GM18498 (cell line): ENCODE data around the gene ADARB2.

Experiments used
- ATAC-seq: cut with Tn5 transposase; IDR thresholded peaks from one replicate; pipeline ENCODE4 v1.9.1; 2021; ENCODE audit warnings: mild to moderate bottlenecking, moderate library complexity; ENCODE audit not compliant: unreplicated experiment

ADARB2 gene

DNA sequence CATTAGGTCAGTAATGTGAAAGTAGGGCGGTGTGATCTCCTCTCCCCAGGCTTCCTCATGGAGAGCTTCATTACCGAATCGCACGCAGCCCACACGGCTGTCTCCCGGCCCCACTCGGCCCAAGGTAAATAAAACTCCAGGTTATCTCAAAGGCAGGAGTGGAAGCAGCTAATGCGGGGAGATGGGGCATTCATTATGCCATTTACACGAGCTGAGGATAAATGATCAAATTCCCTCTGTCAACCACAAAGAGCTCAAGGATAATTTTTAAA lies 93.5 kb downstream of the ADARB2 start:
- ATAC-seq: no peak

DNA sequence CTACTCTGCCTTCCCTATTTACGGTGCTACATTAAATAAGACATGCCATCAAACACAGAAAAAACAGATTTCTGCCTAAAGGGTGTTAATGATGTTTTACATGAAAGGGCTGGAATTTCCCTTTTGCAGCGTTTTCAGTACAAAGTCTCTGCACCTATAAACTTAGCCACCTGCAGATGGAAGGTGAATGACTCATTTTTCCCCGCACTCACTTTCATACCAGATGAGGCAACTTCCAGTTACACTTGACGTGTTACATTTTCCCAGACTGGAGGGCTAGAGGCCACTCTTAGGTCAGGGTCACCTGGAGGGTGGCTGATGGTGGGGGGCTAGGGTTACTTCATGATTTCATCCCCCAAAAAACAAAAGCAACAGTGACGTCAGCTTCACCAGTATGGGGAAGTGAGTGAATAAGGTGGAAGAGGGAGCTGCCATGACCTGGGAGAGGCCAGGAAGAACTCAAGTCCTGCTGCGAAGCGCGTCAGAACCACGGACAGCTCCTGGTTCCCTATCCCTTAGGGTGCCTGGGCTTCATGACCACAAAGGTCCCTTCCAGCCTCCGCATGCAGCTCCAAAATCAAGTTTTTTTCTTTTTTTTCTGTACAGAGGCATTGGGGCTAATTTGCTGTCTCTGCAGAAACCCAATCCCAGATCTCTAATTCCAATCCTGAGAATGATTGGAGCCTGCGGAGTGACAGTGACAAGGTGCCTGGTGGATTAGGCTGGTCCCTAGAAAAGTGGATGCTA lies 94.0 kb downstream of the ADARB2 start:
- no peak for ATAC-seq

DNA sequence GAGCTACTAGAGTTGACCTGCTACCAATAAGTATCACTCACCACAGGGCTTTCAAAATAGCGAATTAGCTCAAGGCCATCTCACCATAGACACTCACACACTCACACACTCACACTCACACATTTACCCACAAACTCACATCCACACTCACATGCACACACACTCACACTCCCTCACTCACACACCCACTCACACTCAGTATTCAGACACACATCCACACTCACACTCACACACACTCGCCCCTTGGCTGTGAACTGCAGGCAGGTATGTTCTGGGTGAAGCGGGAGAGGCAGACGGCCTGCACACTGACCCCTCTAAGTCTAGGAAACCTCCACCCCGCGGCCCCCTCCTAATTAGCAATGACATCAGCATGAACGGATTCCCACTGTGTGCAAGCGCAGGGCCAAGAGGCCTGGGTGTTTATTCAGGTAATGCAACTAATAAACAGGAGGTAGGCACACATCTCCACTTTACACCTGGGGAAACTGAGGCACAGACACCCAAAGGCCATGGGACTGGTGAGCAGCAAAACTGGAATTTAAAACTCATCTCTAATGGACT lies 94.6 kb downstream of the ADARB2 start:
- no peak for ATAC-seq

DNA sequence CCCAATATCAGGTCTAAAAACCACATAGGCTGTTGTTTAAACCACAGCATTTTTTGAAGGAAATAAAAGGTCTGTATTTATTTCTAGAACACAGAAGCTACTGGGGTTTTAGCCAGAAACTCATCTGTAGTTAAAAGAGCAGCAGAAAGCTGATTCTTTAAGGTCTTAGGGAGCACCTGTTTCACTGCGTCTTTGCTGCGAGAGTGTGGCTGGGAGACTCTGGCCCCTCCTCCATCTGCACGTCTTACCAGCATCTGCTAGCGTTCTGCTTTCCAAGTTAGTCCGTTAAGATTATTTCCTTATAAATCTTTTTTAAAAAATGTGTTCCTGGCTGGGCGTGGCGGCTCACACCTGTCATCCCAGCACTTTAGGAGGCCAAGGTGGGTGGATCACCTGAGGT lies 95.9 kb downstream of the ADARB2 start:
- no peak for ATAC-seq

DNA sequence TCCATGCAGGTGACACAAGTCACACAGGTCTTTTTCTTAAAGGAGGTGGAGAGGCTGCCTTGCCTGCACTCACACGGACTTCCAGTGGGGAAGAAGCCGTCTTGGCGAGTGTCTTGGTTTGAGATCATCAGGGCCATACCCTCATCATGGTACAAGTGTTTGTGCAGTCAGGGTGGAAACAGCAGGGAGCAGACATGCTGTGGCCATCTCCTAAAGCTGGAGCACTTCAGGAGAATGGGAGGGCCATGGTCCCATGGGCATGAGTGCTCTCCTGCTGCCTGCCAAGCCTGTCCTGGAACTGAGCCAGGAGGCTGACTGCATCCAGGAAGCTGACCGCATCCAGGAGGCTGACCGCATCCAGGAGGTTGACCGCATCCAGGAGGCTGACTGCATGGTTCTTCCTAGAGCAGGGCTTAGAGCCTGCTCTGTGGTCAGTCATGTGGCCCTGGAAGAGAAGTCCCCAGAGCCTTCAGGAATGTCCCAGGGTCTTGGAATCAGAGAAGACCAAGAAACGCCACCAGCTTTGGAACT lies 98.4 kb downstream of the ADARB2 start:
- ATAC-seq: no peak

DNA sequence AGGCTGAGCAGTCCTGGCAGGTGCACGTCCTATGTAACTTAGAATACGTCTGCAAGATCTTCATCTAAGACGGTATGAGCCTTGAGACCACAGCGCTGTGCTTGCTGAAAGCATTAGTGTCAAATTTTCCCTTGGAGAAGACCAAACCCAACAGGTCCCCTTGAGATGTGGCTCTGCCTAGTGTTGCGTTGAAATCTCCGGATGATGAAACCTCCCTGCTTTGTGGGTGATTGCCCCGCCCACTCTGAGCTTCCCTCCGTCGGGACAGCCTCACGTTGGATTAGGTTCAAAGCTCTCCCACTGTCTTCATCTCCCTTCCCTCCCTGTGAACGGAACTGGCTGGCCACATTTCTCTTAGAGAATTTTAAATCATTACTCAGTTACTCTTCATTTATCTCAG lies 102.0 kb downstream of the ADARB2 start:
- no peak for ATAC-seq

DNA sequence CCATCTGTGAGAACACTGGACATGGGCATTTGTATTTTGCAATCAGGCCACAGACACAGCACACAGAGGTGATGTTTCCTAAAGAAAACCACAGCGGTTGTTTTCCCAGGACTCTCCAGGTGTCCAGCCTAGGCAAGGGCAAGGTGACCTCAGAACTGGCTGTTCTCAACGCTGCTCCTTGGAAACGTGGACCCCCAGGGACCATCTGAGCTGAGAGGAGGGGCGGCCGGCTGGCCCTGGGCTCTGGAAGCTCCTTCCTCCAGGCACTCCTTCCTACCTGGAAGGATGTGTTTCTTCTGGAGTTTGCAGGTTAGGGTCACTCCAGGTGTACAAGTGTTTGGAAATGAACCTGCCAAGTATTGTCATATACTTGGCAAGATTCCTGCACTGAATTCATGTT lies 103.1 kb downstream of the ADARB2 start:
- ATAC-seq: no peak

DNA sequence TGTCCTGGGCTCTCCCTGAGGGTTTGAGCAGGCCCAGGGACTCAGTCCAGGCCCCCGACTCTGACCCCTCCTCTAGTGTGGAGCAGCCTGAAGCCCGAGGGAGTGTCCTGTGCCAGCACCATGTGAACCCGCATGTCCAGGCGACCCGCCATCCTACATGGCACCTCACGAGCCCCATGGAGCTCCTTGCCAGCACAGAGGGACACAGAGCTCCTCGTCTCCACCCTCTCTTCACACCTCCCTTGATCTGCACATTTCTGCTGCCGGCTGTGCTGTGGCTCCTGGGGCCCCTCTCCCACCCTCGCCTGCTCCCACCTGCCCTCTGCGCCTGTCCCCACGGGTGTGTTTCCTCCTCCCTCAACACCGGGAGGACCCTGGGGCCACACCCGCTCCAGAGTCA lies 103.5 kb downstream of the ADARB2 start:
- ATAC-seq: no peak

DNA sequence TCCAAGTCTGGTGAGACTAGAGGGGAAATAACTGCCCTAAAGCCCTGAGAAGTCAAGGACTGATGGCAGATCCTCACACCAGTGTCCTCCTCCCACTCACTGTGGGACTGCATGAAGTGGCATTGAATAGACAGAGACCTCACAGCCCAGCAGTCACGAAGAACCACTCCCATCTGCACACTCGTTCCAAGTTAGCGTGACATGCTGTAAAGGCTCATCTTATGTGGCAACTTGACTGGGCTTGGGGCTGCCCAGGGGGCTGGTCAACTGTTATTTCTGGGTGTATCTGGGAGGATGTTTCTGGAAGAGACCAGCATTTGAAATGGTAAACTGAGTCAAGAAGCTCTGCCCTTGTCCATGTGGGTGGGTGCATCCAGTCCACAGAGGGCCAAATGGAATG lies 104.7 kb downstream of the ADARB2 start:
- ATAC-seq: no peak

DNA sequence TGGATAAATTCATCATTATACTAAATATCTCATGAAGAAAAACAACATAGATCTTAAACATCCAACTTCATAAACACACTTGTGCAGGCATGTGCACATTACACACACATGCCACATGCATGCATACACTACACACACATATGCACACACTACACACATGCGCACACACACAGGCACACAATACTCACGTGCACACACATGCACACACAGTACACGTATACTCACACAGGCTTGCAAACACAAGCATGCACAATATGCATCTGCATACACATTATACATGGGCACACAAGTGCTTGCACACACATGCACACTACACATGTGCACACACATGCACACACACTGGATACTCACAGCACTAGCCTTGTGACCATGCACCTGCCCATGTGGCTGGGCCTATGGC lies 105.2 kb downstream of the ADARB2 start:
- ATAC-seq: no peak

DNA sequence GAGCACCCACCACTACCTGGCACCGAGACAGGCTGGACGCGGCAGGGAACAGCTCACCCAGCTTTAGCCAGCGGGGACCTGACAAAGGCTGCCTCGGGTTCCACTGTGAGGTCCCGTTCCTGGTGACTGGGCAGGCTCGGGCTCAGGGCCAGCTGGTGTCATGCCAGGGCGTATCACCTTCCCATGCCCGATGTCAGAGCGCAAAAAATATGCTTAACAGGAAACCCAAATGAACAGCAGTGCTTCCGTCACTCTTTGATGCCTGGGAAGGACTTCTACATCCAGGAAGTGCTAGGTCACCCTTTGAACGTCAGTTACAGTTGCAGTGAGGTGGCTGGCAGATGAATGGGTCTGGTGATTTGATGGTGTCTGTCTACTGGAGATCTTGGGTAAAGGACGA lies 106.0 kb downstream of the ADARB2 start:
- ATAC-seq: no peak

DNA sequence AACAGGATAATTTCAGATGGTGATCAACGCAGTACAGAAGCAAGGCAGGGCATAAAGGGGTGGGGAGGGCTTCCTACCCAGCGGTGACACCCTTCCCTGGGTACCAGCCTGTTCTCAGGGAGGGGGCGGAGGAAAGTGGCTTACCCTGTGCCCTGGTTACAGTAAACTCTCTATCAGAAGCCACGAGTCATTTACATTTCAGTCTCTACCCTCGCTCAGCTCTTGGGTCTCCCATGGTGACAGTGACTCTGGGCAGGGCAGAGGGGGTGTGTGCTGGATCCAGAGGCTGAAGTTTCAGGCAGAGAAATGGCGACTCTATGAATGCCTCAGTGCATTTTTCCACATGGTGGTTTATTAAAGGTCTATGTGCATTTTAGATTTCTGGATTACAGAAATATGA lies 107.0 kb downstream of the ADARB2 start:
- ATAC-seq: no peak

DNA sequence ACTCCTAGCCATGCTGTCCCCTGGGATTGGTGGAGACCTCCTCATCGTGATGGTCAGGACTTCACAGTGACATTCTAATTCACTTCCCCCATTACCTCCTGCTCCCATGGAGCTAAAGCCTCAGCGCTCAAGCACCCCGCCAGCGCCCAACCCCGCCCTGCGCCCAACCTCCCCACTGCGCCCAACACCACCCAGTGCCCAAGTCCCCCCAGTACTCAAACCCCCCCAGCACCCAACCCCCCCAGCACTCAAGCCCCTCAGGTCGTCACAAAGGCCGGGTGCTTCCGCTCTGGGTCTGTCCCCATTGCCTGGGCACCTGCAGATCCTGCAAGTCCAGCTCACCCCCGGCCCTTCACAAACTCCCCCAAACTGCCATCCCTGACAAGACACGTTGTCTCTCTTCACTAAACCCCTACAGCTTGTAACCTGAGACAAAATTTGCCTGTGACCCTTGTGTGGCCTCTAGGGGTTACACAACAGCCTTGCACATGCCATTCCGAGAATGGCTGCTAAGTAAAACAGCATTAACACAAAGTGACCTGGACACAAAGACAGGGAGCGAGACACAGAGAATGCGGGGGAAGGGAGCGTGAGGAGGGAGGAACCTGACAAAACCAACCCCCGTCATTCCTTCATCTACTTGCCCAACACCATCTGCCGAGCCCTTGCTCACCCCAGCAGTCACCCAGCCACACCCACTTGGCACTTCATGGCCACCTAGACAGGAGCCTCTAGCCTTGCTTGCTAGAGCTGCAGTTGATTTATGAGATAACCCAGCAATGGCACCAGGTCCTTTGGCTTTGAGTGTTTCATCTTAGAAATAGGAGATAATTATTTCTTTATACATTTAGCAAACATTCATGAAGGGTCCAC lies 107.8 kb downstream of the ADARB2 start:
- ATAC-seq: no peak

DNA sequence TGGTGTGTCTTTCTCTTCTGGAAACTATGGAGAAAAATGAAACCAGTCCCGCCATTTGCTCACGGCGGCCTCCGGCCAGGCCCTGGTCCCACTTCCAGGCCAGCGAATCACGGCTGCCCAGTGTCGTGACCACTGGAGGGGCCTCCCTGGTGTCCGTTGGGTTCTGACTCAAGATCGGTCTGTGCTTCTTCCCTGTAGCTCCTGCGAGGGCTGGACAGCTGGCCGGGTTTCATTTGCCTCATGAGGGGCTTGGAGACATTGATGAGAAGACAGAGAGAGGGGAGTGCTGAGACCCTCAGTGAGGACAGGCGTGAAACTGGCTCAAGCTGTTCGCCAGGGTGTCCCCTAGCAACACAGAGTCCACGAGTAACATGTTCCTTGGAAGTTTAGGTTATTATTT lies 108.6 kb downstream of the ADARB2 start:
- ATAC-seq: no peak

DNA sequence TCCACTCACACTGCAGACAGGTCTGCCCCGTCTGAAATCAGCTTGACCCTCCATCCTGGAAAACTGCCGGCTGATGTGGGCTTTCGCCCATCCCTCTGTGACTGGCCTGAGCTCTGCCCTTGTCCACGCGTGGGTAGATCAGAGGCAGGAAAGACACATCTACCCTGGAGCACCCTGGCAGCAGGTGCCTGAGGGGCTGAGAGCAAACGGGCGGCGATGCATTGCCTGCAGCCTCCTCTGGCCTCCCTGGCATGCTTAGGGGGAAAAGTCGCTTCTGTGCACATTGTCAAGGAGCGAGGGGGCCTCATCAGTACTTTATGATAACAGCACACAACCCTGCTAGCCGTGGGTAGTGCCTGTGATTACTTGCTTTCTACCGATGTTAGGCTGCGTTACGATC lies 109.4 kb downstream of the ADARB2 start:
- ATAC-seq: no peak

DNA sequence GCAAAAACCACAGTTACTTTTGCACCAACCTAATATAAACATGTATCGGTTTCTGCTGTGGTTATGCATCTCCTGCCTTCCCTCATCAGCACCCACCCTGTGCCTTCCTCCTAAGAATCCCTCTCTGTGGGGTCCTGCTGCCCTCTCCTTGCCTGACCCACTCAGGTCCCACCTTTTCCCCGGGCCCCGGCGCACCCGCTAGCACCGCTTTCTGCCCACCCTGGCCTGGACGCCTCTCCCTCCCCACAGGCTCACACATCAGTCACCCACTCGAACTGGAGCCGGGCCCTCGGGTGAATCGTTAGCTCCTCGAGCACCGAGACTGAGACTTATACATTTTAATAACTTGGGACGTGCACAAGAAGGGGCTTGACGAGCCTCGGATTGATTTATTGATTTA lies 110.5 kb downstream of the ADARB2 start:
- ATAC-seq: no peak

DNA sequence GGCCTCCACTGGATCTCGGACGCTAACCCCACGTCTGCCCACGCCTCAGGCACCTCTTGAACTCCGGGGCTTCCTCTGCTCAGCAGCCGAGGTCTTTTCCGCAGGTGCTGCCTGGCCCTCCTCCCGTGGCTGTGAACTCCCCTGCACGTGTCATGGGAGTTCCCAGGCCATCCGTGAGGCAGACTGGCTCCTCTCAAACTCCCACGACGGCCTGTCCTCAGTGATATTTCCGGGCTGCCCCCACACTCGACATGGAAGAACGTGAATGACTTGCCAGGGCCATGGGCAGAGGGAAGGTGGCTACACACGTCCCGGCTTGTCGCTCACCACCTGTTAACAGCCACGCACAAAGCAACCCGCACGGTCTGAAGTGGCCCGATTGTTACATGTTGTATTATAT lies 110.9 kb downstream of the ADARB2 start:
- no peak for ATAC-seq

DNA sequence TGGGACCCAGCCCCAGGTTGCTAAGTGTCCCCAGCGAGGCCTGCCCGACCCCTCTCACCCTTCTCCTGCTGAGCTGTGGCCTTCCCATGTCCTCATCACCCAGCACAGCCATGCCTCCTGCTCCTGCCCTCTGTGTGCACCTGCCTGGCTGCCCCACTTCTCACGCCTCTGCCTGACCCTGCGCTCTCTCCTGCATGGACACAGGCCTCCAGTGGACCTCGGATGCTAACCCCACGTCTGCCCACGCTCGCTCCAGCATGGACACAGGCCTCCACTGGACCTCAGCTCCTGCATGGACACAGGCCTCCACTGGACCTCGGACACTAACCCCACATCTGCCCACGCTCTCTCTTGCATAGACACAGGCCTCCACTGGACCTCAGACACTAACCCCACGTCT lies 111.6 kb downstream of the ADARB2 start:
- no peak for ATAC-seq

DNA sequence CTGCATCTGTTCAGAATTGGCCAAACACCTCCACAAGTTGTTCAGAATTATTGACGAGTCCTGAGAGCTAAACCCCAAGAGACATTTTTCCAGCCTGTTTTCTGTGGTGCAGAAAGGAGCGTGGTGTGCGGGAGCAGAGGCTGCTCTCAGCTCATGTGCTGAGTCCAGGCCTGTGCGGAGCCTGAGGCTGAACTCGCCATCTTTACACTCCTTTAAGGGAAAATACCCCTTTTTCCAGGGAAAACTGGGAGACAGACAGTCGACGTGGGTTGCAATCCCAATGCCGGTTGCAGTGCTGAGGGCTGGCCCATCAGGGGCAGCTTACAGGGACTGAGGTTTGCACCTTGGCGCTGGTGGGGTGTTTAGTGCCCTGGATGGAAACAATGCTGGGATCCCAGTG lies 112.2 kb downstream of the ADARB2 start:
- ATAC-seq: no peak

DNA sequence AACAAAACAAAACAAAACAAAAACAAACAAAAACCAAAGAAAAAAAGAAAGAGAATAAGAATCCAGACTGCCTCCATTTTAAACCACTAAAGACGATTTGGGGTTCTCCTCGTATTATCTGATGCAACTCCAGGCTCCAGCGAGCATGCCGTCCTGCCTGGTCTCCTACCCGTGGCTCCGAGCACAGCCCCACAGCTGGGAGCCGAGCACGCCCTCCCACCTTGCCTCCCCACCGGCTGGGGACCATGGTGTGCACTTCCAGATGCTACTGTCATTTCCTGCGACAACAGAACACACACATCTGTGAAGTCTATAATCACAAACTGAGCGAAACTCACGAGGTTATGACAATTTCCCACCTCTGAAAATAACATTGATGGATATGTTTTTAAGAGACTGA lies 113.1 kb downstream of the ADARB2 start:
- ATAC-seq: no peak

DNA sequence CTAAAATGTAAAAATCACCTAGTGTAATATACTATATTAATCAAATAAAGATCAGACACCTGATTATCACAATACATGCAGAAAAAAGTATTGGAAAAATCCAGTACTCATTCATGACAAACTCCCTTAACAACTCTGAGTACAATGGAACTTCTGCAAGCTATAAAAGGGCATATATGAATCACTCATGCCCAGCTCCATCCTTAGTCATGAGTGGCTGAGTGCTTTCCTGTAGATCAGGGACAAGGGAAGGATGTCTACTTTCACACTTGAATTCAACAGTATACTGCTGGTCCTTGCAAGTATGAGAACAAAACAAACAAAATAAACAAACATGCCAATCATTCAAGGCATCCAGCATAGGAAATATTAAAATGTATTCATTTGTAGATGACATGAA lies 116.5 kb downstream of the ADARB2 start:
- no peak for ATAC-seq
